ENCODE measurements around the gene SCARB2. TPM values are rescaled to one million over a fixed set of nuclear protein-coding genes. Genes with fewer than 3 reads are reported as not detected.
"Not testable (repeated sequence)": the region's sequence is repeated elsewhere in the genome, so short reads cannot be mapped to it uniquely, and the experiment has no call there.

SCARB2 gene
- total and polyA plus RNA-seq, 2 of the 4 experiments (the other 2 are of a cell fraction) = 69.2 to 102 TPM

- H3K27ac ChIP-seq (ENCODE audit: insufficient read depth, low read length); H3K36me3 ChIP-seq (ENCODE audit: control insufficient read depth, insufficient read depth, low read length); H2BK120ac ChIP-seq (ENCODE audit: low read depth, low read length); H4K20me1 ChIP-seq (ENCODE audit: insufficient read depth, low read length); H3K18ac ChIP-seq (ENCODE audit: low read depth, low read length); H3K4me3 ChIP-seq (ENCODE audit: insufficient read depth, low read depth, low read length); CTCF ChIA-PET; H3K4me2 ChIP-seq (ENCODE audit: low read depth, low read length); ATAC-seq (ENCODE audit: low read depth); POLR2A ChIA-PET (ENCODE audit: unreplicated experiment); H2BK5ac ChIP-seq (ENCODE audit: low read depth, low read length, poor library complexity, severe bottlenecking); H3K9ac ChIP-seq (ENCODE audit: low read depth, low read length); dilution Hi-C loops (cut with HindIII; ENCODE audit: low sequenced_read_pairs, unreplicated experiment); H4K8ac ChIP-seq (ENCODE audit: low read depth in 2 of 2, low read length in 2 of 2); H3K9me1 ChIP-seq (ENCODE audit: insufficient read depth, low read length); H3K23ac ChIP-seq (ENCODE audit: low read depth, low read length); H2AK5ac ChIP-seq (ENCODE audit: low read depth, low read length); H3K56ac ChIP-seq (ENCODE audit: extremely low read depth, insufficient read depth, low read length); in situ Hi-C loops (cut with MboI; ENCODE audit: low sequenced_read_pairs); H3K9me3 ChIP-seq (ENCODE audit: control insufficient read depth, insufficient read depth, low read length); BruUV-seq (replicated peaks); H2AK9ac ChIP-seq (replicated peaks; ENCODE audit: low read depth, low read length, poor library complexity); DNase-seq; H4K5ac ChIP-seq (ENCODE audit: low read depth, low read length); H3K4me1 ChIP-seq (ENCODE audit: control insufficient read depth, insufficient read depth, low read length); H2BK15ac ChIP-seq (ENCODE audit: low read depth, low read length); H3K4ac ChIP-seq (ENCODE audit: low read depth, low read length); intact Hi-C loops (cut with micrococcal nuclease); H3K14ac ChIP-seq (replicated peaks; ENCODE audit: low read depth, low read length); H4K91ac ChIP-seq (ENCODE audit: insufficient read depth, low read depth, low read length); H2AFZ ChIP-seq (replicated peaks; ENCODE audit: low read length, poor library complexity); H2BK20ac ChIP-seq (ENCODE audit: low read depth, low read length); H3K79me1 ChIP-seq (ENCODE audit: low read depth in 1 of 2, low read length in 2 of 2): not testable (repeated sequence)
- no CpG with 5 or more reads among the region's 2 CpGs for WGBS, 2 experiments (ENCODE audit: extremely low coverage in 2 of 2, insufficient read length in 1 of 2)
- peaks cover 19% of the 10 kb centered on the region for H3K27me3 ChIP-seq (ENCODE audit: control insufficient read depth, insufficient read depth, low read length)
Measured at GRCh38 chr4:76243877-76244276, 30.3 kb upstream of the SCARB2 start.
